OCI-LY7 (cell line): ENCODE data around the gene JAML. TPM values are rescaled to one million over a fixed set of nuclear protein-coding genes. Genes with fewer than 3 reads are reported as not detected.

ENCODE experiments used
- BruUV-seq: library from RNA; stranded (reverse); fragments of 400-500 nt; replicated peaks from 2 replicates; lab custom pipeline; 2021; lab: Mats Ljungman, UMichigan
- CTCF ChIA-PET: fragments of 300-600 bp; sonication (Branson Sonifier 250); formaldehyde crosslinking; loops from one replicate; lab custom pipeline; 2022; ENCODE audit warnings: antibody characterized with exemption; ENCODE audit not compliant: unreplicated experiment; lab: Charles Lee
- POLR2A ChIA-PET: fragments of 300-600 bp; sonication (Branson Sonifier 250); formaldehyde crosslinking; loops from one replicate; lab custom pipeline; 2022; ENCODE audit warnings: antibody characterized with exemption; lab: Charles Lee
- DNase-seq: peaks from one replicate; pipeline ENCODE4 v3.0.0-alpha.2; 2015; ENCODE audit warnings: low spot score
- H2AFZ ChIP-seq: fragments of 200-600 bp; sonication (generic), shearing (Covaris generic); 2 replicates; pipeline ENCODE4 v1.6.1; 2014; ENCODE audit warnings: mild to moderate bottlenecking, antibody characterized with exemption, low read length, moderate library complexity
- H3K27ac ChIP-seq: fragments of 200-600 bp; sonication (generic); 2 replicates; pipeline ENCODE4 v1.5.1; 2014; ENCODE audit warnings: mixed run types, low read depth, mild to moderate bottlenecking, moderate library complexity, low read length, inconsistent platforms; ENCODE audit not compliant: poor library complexity, severe bottlenecking
- H3K36me3 ChIP-seq: fragments of 200-600 bp; sonication (generic); 2 replicates; pipeline ENCODE4 v1.6.1; 2014; ENCODE audit warnings: mild to moderate bottlenecking, antibody characterized with exemption, low read length, moderate library complexity, mixed read lengths; ENCODE audit not compliant: insufficient read depth
- H3K4me1 ChIP-seq: fragments of 200-600 bp; sonication (generic); 2 replicates; pipeline ENCODE4 v1.5.1; 2014; ENCODE audit warnings: mild to moderate bottlenecking, low read length; ENCODE audit not compliant: insufficient read depth, poor library complexity, severe bottlenecking
- H3K4me2 ChIP-seq: fragments of 200-600 bp; sonication (generic); 2 replicates; pipeline ENCODE4 v1.6.1; 2014; ENCODE audit warnings: mild to moderate bottlenecking, low read length
- H3K4me3 ChIP-seq: fragments of 200-600 bp; sonication (generic); 2 replicates; pipeline ENCODE4 v1.5.1; 2014; ENCODE audit warnings: mild to moderate bottlenecking, low read depth, low read length; ENCODE audit not compliant: poor library complexity, severe bottlenecking
- H3K79me2 ChIP-seq: fragments of 200-600 bp; sonication (generic); 2 replicates; pipeline ENCODE4 v1.6.1; 2016; ENCODE audit warnings: low read depth, mild to moderate bottlenecking, low read length, moderate library complexity, mixed read lengths; ENCODE audit not compliant: insufficient read depth
- H3K9me2 ChIP-seq: fragments of 200-600 bp; sonication (generic); 2 replicates; pipeline ENCODE4 v1.6.1; 2016; ENCODE audit warnings: mild to moderate bottlenecking, low read length, mixed read lengths; ENCODE audit not compliant: insufficient read depth
- H3K9me3 ChIP-seq: fragments of 200-600 bp; sonication (generic); 2 replicates; pipeline ENCODE4 v1.6.1; 2014; ENCODE audit warnings: mild to moderate bottlenecking, mixed run types, low read length, mixed read lengths
- H4K20me1 ChIP-seq: fragments of 200-600 bp; sonication (generic); 2 replicates; pipeline ENCODE4 v1.6.1; 2014; ENCODE audit warnings: mild to moderate bottlenecking, antibody characterized with exemption, low read length, moderate library complexity, mixed read lengths; ENCODE audit not compliant: insufficient read depth
- CTCF ChIP-seq: fragments of 200-600 bp; sonication (generic); conservative IDR thresholded peaks from 2 replicates; pipeline ENCODE4 v1.5.1; 2014; ENCODE audit warnings: mild to moderate bottlenecking, antibody characterized with exemption, low read length, moderate library complexity, mixed read lengths
- EZH2phosphoT487 ChIP-seq: fragments of 200-600 bp; sonication (generic); IDR thresholded peaks from 2 replicates; pipeline ENCODE4 v1.6.1; 2018; ENCODE audit warnings: low read depth, borderline replicate concordance, mild to moderate bottlenecking, mixed run types, antibody characterized with exemption, low read length, moderate library complexity, mixed read lengths
- intact Hi-C: fragments of 100-400 bp; cut with micrococcal nuclease; formaldehyde crosslinking; loops from one replicate; pipeline ENCODE4 v1.10.0; 2022; ENCODE audit not compliant: unreplicated experiment
- total RNA-seq, 2 experiments: library from RNA; depleted of rRNA in 1 of 2; stranded (reverse); fragments of >200 nt in 1 of 2; shearing (Covaris generic) in 1 of 2; gene quantifications; 2 replicates each; pipeline ENCODE4 v1.2.3, GENCODE V29; 2014 to 2022

The JAML gene
- total RNA-seq, 2 experiments from 2014 or later, result 0.63 to 0.73 TPM

DNA sequence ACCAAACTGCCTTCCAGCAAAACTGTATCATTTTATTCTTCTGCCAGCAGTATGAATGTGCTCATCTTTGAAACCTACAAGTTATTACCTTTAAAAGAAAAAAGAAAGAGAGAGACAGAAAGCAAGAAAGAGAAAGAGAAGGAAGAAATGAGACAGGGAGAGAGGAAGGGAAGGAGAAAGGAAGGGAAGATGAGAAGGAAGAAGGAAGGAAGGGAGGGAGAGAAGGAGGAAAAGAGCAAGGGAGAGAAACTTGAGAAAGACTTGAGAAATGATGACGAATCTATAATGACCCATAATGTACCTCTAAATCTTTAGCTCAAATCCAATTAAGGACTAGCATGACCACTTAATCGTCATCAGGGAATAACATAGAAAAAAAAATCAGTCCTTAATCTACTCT is 11.4 kb upstream of the JAML start:
- no peak overlapping the region for H2AFZ ChIP-seq
- TF ChIP-seq EZH2phosphoT487 (no peak), CTCF (no peak)
- no peak for DNase-seq
- no TSS peak for BruUV-seq
- intact Hi-C loops, result no loop called here
- no peaks in the 10 kb centered on the region for H4K20me1 ChIP-seq
- H3K9me2 ChIP-seq, result no peaks in the 10 kb centered on the region
- no peaks in the 10 kb centered on the region for H3K4me1 ChIP-seq
- H3K27ac ChIP-seq, result no peak overlapping the region
- ChIA-PET CTCF (no interaction called here), POLR2A (interaction anchor here (1.4 kb wide), 1 partner anchor 16 kb away, joined by 3 read pairs; the partner anchor contains the start of gene MPZL3)
- no peaks in the 10 kb centered on the region for H3K36me3 ChIP-seq
- no peaks in the 10 kb centered on the region for H3K79me2 ChIP-seq
- H3K9me3 ChIP-seq, result no peaks in the 10 kb centered on the region
- H3K4me2 ChIP-seq, result no peak overlapping the region
- no peak overlapping the region for H3K4me3 ChIP-seq

- Histone ChIP-seq H4K20me1 (no peaks in the 10 kb centered on the region), H3K36me3 (no peaks in the 10 kb centered on the region), H3K4me1 (no peaks in the 10 kb centered on the region), H3K4me3 (no peak overlapping the region), H3K27ac (no peak overlapping the region), H3K79me2 (no peaks in the 10 kb centered on the region), H2AFZ (no peak overlapping the region), H3K9me3 (no peaks in the 10 kb centered on the region), H3K4me2 (no peak overlapping the region), H3K9me2 (no peaks in the 10 kb centered on the region)
- BruUV-seq, result no TSS peak
- intact Hi-C loops, result no loop called here
- no peak for DNase-seq
- TF ChIP-seq CTCF, result no peak
- TF ChIP-seq EZH2phosphoT487, result no peak
- POLR2A ChIA-PET, result no interaction called here
- CTCF ChIA-PET, result no interaction called here
Measured at GRCh38 chr11:118234833-118235232, 10.0 kb upstream of the JAML start.

GRCh38 chr11:118233850-118234249 is 9.0 kb upstream of the JAML start:
- no TSS peak for BruUV-seq
- no peak overlapping the region for H3K4me2 ChIP-seq
- no peaks in the 10 kb centered on the region for H3K9me2 ChIP-seq
- intact Hi-C loops, result no loop called here
- H3K27ac ChIP-seq, result no peak overlapping the region
- H3K9me3 ChIP-seq, result no peaks in the 10 kb centered on the region
- no peaks in the 10 kb centered on the region for H3K4me1 ChIP-seq
- ChIA-PET POLR2A (no interaction called here), CTCF (no interaction called here)
- H4K20me1 ChIP-seq, result no peaks in the 10 kb centered on the region
- no peak overlapping the region for H3K4me3 ChIP-seq
- no peaks in the 10 kb centered on the region for H3K36me3 ChIP-seq
- TF ChIP-seq CTCF (no peak), EZH2phosphoT487 (no peak)
- H3K79me2 ChIP-seq, result no peaks in the 10 kb centered on the region
- H2AFZ ChIP-seq, result no peak overlapping the region
- DNase-seq, result no peak
